Neural cell (in vitro differentiated cells): ENCODE data around the gene IYD. TPM values are rescaled to one million over a fixed set of nuclear protein-coding genes. Genes with fewer than 3 reads are reported as not detected.

Experiments
- H2AFZ ChIP-seq: fragments of 200-600, 300-800 bp; sonication (generic), shearing (Covaris generic); 2 replicates; pipeline ENCODE4 v1.6.0; 2014; ENCODE audit warnings: low read depth, mild to moderate bottlenecking, antibody characterized with exemption, low read length, moderate library complexity
- H3F3A ChIP-seq: fragments of 200-600 bp; shearing (Covaris generic); 2 replicates; pipeline ENCODE4 v1.6.1; 2016; ENCODE audit warnings: mild to moderate bottlenecking, moderate library complexity, mixed read lengths, antibody characterized with exemption, low read length; ENCODE audit not compliant: insufficient read depth, poor library complexity, severe bottlenecking
- H3K27ac ChIP-seq: fragments of 200-600, 300-800 bp; sonication (generic), shearing (Covaris generic); 2 replicates; pipeline ENCODE4 v1.5.1; 2014; ENCODE audit warnings: mild to moderate bottlenecking, low read length, moderate library complexity
- H3K27me3 ChIP-seq: fragments of 300-800, 200-600 bp; sonication (generic), shearing (Covaris generic); 2 replicates; pipeline ENCODE4 v1.6.0; 2014; ENCODE audit warnings: mild to moderate bottlenecking, low read depth, low read length, moderate library complexity; ENCODE audit not compliant: insufficient read depth
- H3K36me3 ChIP-seq: fragments of 300-800, 200-600 bp; sonication (generic), shearing (Covaris generic); 2 replicates; pipeline ENCODE4 v1.5.1; 2014; ENCODE audit warnings: mild to moderate bottlenecking, antibody characterized with exemption, low read length, moderate library complexity; ENCODE audit not compliant: insufficient read depth
- H3K4me2 ChIP-seq: fragments of 300-800, 200-600 bp; sonication (generic), shearing (Covaris generic); 2 replicates; pipeline ENCODE4 v1.6.0; 2014; ENCODE audit warnings: mild to moderate bottlenecking, low read length
- H3K4me3 ChIP-seq: fragments of 300-800, 200-600 bp; sonication (generic), shearing (Covaris generic); 2 replicates; pipeline ENCODE4 v1.5.1; 2014; ENCODE audit warnings: mild to moderate bottlenecking, low read length, moderate library complexity
- H3K79me2 ChIP-seq: fragments of 200-600 bp; shearing (Covaris generic); replicated peaks from 2 replicates; pipeline ENCODE4 v1.6.0; 2014; ENCODE audit warnings: mild to moderate bottlenecking, low read length, moderate library complexity; ENCODE audit not compliant: insufficient read depth
- H3K9ac ChIP-seq: fragments of 300-800, 200-600 bp; sonication (generic), shearing (Covaris generic); 2 replicates; pipeline ENCODE4 v1.6.1; 2016; ENCODE audit warnings: mild to moderate bottlenecking, low read length, mixed read lengths
- H3K9me2 ChIP-seq: fragments of 200-600 bp; shearing (Covaris generic); 2 replicates; pipeline ENCODE4 v1.6.1; 2016; ENCODE audit warnings: mild to moderate bottlenecking, low read length, mixed read lengths; ENCODE audit not compliant: insufficient read depth
- H3K9me3 ChIP-seq: fragments of 200-600, 300-800 bp; sonication (generic), shearing (Covaris generic); 2 replicates; pipeline ENCODE4 v1.6.1; 2016; ENCODE audit warnings: mild to moderate bottlenecking, mixed run types, low read length, moderate library complexity, mixed read lengths
- H4K20me1 ChIP-seq: fragments of 200-600 bp; shearing (Covaris generic); 2 replicates; pipeline ENCODE4 v1.6.1; 2016; ENCODE audit warnings: mild to moderate bottlenecking, mixed run types; ENCODE audit not compliant: insufficient read depth
- EP300 ChIP-seq: fragments of 450-650 bp; conservative IDR thresholded peaks from 2 replicates; pipeline ENCODE4 v1.6.1; 2014; ENCODE audit warnings: antibody characterized with exemption, mild to moderate bottlenecking, moderate library complexity; ENCODE audit not compliant: poor library complexity, severe bottlenecking
- EZH2 ChIP-seq: fragments of 200-600, 300-800 bp; shearing (Covaris generic), sonication (generic); IDR thresholded peaks from 2 replicates; pipeline ENCODE4 v1.6.1; 2014; ENCODE audit warnings: antibody characterized with exemption, low read length, borderline replicate concordance, mild to moderate bottlenecking; ENCODE audit not compliant: insufficient read depth, poor library complexity, severe bottlenecking
- MXI1 ChIP-seq: fragments of 450-650 bp; conservative IDR thresholded peaks from 2 replicates; pipeline ENCODE4 v1.6.1; 2014; ENCODE audit warnings: antibody characterized with exemption, mild to moderate bottlenecking; ENCODE audit not compliant: poor library complexity, severe bottlenecking
- POLR2AphosphoS5 ChIP-seq: IDR thresholded peaks from 2 replicates; pipeline ENCODE4 v1.6.1; 2012
- RAD21 ChIP-seq: fragments of 450-650 bp; conservative IDR thresholded peaks from 2 replicates; pipeline ENCODE4 v1.6.1; 2014; ENCODE audit warnings: antibody characterized with exemption, mild to moderate bottlenecking, moderate library complexity
- REST ChIP-seq: IDR thresholded peaks from 2 replicates; pipeline ENCODE4 v1.6.1; 2012; ENCODE audit warnings: borderline replicate concordance
- SMC3 ChIP-seq: fragments of 450-650 bp; conservative IDR thresholded peaks from 2 replicates; pipeline ENCODE4 v1.6.1; 2014; ENCODE audit warnings: antibody characterized with exemption, mild to moderate bottlenecking, moderate library complexity; ENCODE audit not compliant: poor library complexity
- TAF1 ChIP-seq: IDR thresholded peaks from 2 replicates; pipeline ENCODE4 v1.6.1; 2012; ENCODE audit warnings: low read depth
- polyA plus RNA-seq: library from polyadenylated mRNA; depleted of rRNA; stranded (reverse); fragments of >200 nt; gene quantifications from 2 replicates; pipeline ENCODE4 v1.2.3, GENCODE V29; 2014
- TF ChIP-seq, protein P1 (sequence below): fragments of 450-650 bp; IDR thresholded peaks from 2 replicates; pipeline ENCODE4 v1.5.1; 2014; ENCODE audit warnings: antibody characterized with exemption, mild to moderate bottlenecking, moderate library complexity; ENCODE audit not compliant: poor library complexity, severe bottlenecking

The IYD gene
- polyA plus RNA-seq, 1 donor from 2014 or later = not detected

GRCh38 chr6:150426198-150426597 lies 57.4 kb downstream of the IYD start:
- no peak overlapping the region for H3K27ac ChIP-seq
- H4K20me1 ChIP-seq = no peaks in the 10 kb centered on the region
- no peak overlapping the region for H3K4me2 ChIP-seq
- H3K4me3 ChIP-seq = no peak overlapping the region
- no peaks in the 10 kb centered on the region for H3K27me3 ChIP-seq
- no peaks in the 10 kb centered on the region for H3F3A ChIP-seq
- H3K79me2 ChIP-seq = no peaks in the 10 kb centered on the region
- TF ChIP-seq EP300 = no peak
- TF ChIP-seq, protein P1, sequence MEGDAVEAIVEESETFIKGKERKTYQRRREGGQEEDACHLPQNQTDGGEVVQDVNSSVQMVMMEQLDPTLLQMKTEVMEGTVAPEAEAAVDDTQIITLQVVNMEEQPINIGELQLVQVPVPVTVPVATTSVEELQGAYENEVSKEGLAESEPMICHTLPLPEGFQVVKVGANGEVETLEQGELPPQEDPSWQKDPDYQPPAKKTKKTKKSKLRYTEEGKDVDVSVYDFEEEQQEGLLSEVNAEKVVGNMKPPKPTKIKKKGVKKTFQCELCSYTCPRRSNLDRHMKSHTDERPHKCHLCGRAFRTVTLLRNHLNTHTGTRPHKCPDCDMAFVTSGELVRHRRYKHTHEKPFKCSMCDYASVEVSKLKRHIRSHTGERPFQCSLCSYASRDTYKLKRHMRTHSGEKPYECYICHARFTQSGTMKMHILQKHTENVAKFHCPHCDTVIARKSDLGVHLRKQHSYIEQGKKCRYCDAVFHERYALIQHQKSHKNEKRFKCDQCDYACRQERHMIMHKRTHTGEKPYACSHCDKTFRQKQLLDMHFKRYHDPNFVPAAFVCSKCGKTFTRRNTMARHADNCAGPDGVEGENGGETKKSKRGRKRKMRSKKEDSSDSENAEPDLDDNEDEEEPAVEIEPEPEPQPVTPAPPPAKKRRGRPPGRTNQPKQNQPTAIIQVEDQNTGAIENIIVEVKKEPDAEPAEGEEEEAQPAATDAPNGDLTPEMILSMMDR = no peak
- no peak for TF ChIP-seq EZH2
- no peak for TF ChIP-seq REST
- TF ChIP-seq POLR2AphosphoS5 = no peak
- TF ChIP-seq TAF1 = no peak
- no peak for TF ChIP-seq RAD21
- no peak overlapping the region for H3K9ac ChIP-seq
- no peak overlapping the region for H2AFZ ChIP-seq
- H3K9me2 ChIP-seq = no peaks in the 10 kb centered on the region
- H3K9me3 ChIP-seq = no peaks in the 10 kb centered on the region
- H3K36me3 ChIP-seq = no peaks in the 10 kb centered on the region

- Histone ChIP-seq H3F3A (no peaks in the 10 kb centered on the region), H3K36me3 (no peaks in the 10 kb centered on the region), H3K9me3 (no peaks in the 10 kb centered on the region), H3K4me3 (no peak overlapping the region), H3K9ac (no peak overlapping the region), H3K27ac (no peak overlapping the region), H3K79me2 (no peaks in the 10 kb centered on the region), H2AFZ (no peak overlapping the region), H3K27me3 (no peaks in the 10 kb centered on the region), H3K9me2 (no peaks in the 10 kb centered on the region), H3K4me2 (no peak overlapping the region), H4K20me1 (no peaks in the 10 kb centered on the region)
- TF ChIP-seq, protein P1 = no peak
- TF ChIP-seq EP300 = no peak
- TF ChIP-seq SMC3 = no peak
- TF ChIP-seq EZH2 = no peak
- TF ChIP-seq TAF1 = no peak
- TF ChIP-seq MXI1 = no peak
- TF ChIP-seq RAD21 = no peak
- no peak for TF ChIP-seq POLR2AphosphoS5
- TF ChIP-seq REST = no peak
Measured at GRCh38 chr6:150427037-150427602, 58.3 kb downstream of the IYD start.
